ENCODE measurements around the gene ACSL6.

- TF ChIP-seq CTCF (IDR thresholded peaks at IDR 0.05 in 2 of 3, conservative IDR thresholded peaks at IDR 0.05 in 1 of 3; ENCODE audit: control insufficient read depth in 2 of 3, extremely low read depth in 1 of 3, insufficient read depth in 1 of 3, low read depth in 3 of 3, low read length in 3 of 3), result no peak
- TF ChIP-seq NFYB (IDR thresholded peaks at IDR 0.05; ENCODE audit: insufficient read depth, low read depth, low read length), result no peak
- TF ChIP-seq POLR2A (IDR thresholded peaks at IDR 0.05; ENCODE audit: low read depth, low read length), result no peak
- TF ChIP-seq EZH2 (IDR thresholded peaks at IDR 0.05; ENCODE audit: borderline replicate concordance, control insufficient read depth, low read depth, low read length), result no peak
- TF ChIP-seq NFIC (IDR thresholded peaks at IDR 0.05; ENCODE audit: low read depth, low read length), result no peak
- no peak for TF ChIP-seq RAD21 (IDR thresholded peaks at IDR 0.05; ENCODE audit: insufficient read depth, low read depth, low read length)
- TF ChIP-seq RFX5 (IDR thresholded peaks at IDR 0.05; ENCODE audit: low read depth, low read length), result no peak
- TF ChIP-seq ATF3 (IDR thresholded peaks at IDR 0.05; ENCODE audit: borderline replicate concordance, extremely low read depth, low read depth, low read length), result no peak
- TF ChIP-seq BRCA1 (IDR thresholded peaks at IDR 0.05; ENCODE audit: low read depth, low read length), result no peak
- no peak for TF ChIP-seq CBX5 (IDR thresholded peaks at IDR 0.05; ENCODE audit: low read depth)
- no peak for TF ChIP-seq DPF2 (IDR thresholded peaks at IDR 0.05)
- TF ChIP-seq TCF12 (IDR thresholded peaks at IDR 0.05; ENCODE audit: low read depth, low read length), result no peak
These were observed 19.2 kb upstream of the ACSL6 start for GRCh38 chr5:132030610-132031009.
